IMR-90 (cell line): ENCODE data around the gene ARV1. TPM values are rescaled to one million over a fixed set of nuclear protein-coding genes. Genes with fewer than 3 reads are reported as not detected.

Source experiments
- ATAC-seq: fragments of 200-7000 bp; cut with Tn5 transposase; 2 replicates; pipeline ENCODE4 v1.9.1; 2020; ENCODE audit warnings: low read depth, mild to moderate bottlenecking, moderate library complexity
- BruUV-seq: library from RNA; stranded (reverse); fragments of 400-500 nt; replicated peaks from 2 replicates; lab custom pipeline; 2021; lab: Mats Ljungman, UMichigan
- CTCF ChIA-PET: fragments of 300-600 bp; formaldehyde crosslinking; extraction: SDS; loops from one replicate; lab custom pipeline; 2021; ENCODE audit warnings: antibody characterized with exemption; lab: Yijun Ruan, JAX
- POLR2A ChIA-PET: fragments of 300-600 bp; sonication (Branson Sonifier 250); formaldehyde crosslinking; loops from one replicate; lab custom pipeline; 2022; ENCODE audit warnings: antibody characterized with exemption; ENCODE audit not compliant: unreplicated experiment; lab: Charles Lee
- DNase-seq: peaks from one replicate; pipeline ENCODE4 v3.0.0; 2013
- H2AFZ ChIP-seq: replicated peaks from 2 replicates; pipeline ENCODE3; 2013; ENCODE audit warnings: low read length, mild to moderate bottlenecking; ENCODE audit not compliant: poor library complexity
- H2AK5ac ChIP-seq: 2 replicates; pipeline ENCODE4 v1.6.1; 2013; ENCODE audit warnings: low read depth, low read length, inconsistent platforms
- H2AK9ac ChIP-seq: replicated peaks from 2 replicates; pipeline ENCODE3; 2013; ENCODE audit warnings: mild to moderate bottlenecking, low read depth, low read length, moderate library complexity; ENCODE audit not compliant: poor library complexity
- H2BK120ac ChIP-seq: 2 replicates; pipeline ENCODE4 v1.6.1; 2013; ENCODE audit warnings: low read depth, low read length, inconsistent platforms
- H2BK15ac ChIP-seq: 3 replicates; pipeline ENCODE4 v1.6.1; 2013; ENCODE audit warnings: low read depth, low read length, inconsistent platforms
- H2BK20ac ChIP-seq: 2 replicates; pipeline ENCODE4 v1.6.1; 2013; ENCODE audit warnings: low read depth, mild to moderate bottlenecking, inconsistent platforms, low read length, moderate library complexity
- H2BK5ac ChIP-seq: 2 replicates; pipeline ENCODE4 v1.6.1; 2013; ENCODE audit warnings: mild to moderate bottlenecking, low read depth, low read length, inconsistent platforms; ENCODE audit not compliant: poor library complexity, severe bottlenecking
- H3K14ac ChIP-seq: replicated peaks from 2 replicates; pipeline ENCODE4 v1.6.1; 2013; ENCODE audit warnings: low read depth, low read length, inconsistent platforms
- H3K18ac ChIP-seq: 2 replicates; pipeline ENCODE4 v1.6.1; 2013; ENCODE audit warnings: low read depth, low read length, control low read depth
- H3K23ac ChIP-seq: 2 replicates; pipeline ENCODE4 v1.6.1; 2013; ENCODE audit warnings: low read depth, low read length, inconsistent platforms
- H3K27ac ChIP-seq: 2 replicates; pipeline ENCODE4 v1.5.1; 2013; ENCODE audit warnings: mild to moderate bottlenecking, control low read depth, low read length; ENCODE audit not compliant: insufficient read depth
- H3K27me3 ChIP-seq: 2 replicates; pipeline ENCODE4 v1.6.1; 2013; ENCODE audit warnings: low read length; ENCODE audit not compliant: control insufficient read depth, insufficient read depth
- H3K36me3 ChIP-seq: 2 replicates; pipeline ENCODE4 v1.6.1; 2013; ENCODE audit warnings: low read length, mixed read lengths; ENCODE audit not compliant: control insufficient read depth, insufficient read depth
- H3K4ac ChIP-seq: 2 replicates; pipeline ENCODE4 v1.6.1; 2013; ENCODE audit warnings: low read depth, low read length, inconsistent platforms
- H3K4me1 ChIP-seq: 2 replicates; pipeline ENCODE4 v1.6.1; 2013; ENCODE audit warnings: low read length, mixed read lengths; ENCODE audit not compliant: control insufficient read depth, insufficient read depth
- H3K4me2 ChIP-seq: 2 replicates; pipeline ENCODE4 v1.6.1; 2013; ENCODE audit warnings: low read depth, mild to moderate bottlenecking, control low read depth, low read length, moderate library complexity
- H3K4me3 ChIP-seq: 2 replicates; pipeline ENCODE4 v1.5.1; 2013; ENCODE audit warnings: low read depth, mild to moderate bottlenecking, control low read depth, low read length, moderate library complexity; ENCODE audit not compliant: insufficient read depth
- H3K56ac ChIP-seq: 2 replicates; pipeline ENCODE4 v1.6.1; 2013; ENCODE audit warnings: low read length, inconsistent platforms; ENCODE audit not compliant: insufficient read depth; ENCODE audit errors: extremely low read depth
- H3K79me1 ChIP-seq, 2 experiments: 2 replicates each; pipeline ENCODE4 v1.6.1; 2013; ENCODE audit warnings: low read length in 2 of 2, inconsistent platforms in 1 of 2, low read depth in 1 of 2
- H3K9ac ChIP-seq: 2 replicates; pipeline ENCODE4 v1.6.1; 2013; ENCODE audit warnings: low read depth, low read length, control low read depth
- H3K9me1 ChIP-seq: 2 replicates; pipeline ENCODE4 v1.6.1; 2013; ENCODE audit warnings: low read length, inconsistent platforms; ENCODE audit not compliant: insufficient read depth
- H3K9me3 ChIP-seq: 2 replicates; pipeline ENCODE4 v1.6.1; 2013; ENCODE audit warnings: low read length; ENCODE audit not compliant: control insufficient read depth, insufficient read depth
- H4K20me1 ChIP-seq: 2 replicates; pipeline ENCODE4 v1.6.1; 2013; ENCODE audit warnings: low read length, inconsistent platforms; ENCODE audit not compliant: insufficient read depth
- H4K5ac ChIP-seq: 2 replicates; pipeline ENCODE4 v1.6.1; 2013; ENCODE audit warnings: mild to moderate bottlenecking, low read depth, low read length, control low read depth
- H4K8ac ChIP-seq, 2 experiments: 2 replicates each; pipeline ENCODE4 v1.6.1; 2013; ENCODE audit warnings: low read depth in 2 of 2, low read length in 2 of 2, control low read depth in 1 of 2, inconsistent platforms in 1 of 2
- H4K91ac ChIP-seq: 2 replicates; pipeline ENCODE4 v1.6.1; 2013; ENCODE audit warnings: low read depth, low read length, inconsistent platforms; ENCODE audit not compliant: insufficient read depth
- BHLHE40 ChIP-seq: fragments of 150-350 bp; IDR thresholded peaks from 2 replicates; pipeline ENCODE4 v1.6.1; 2016; ENCODE audit warnings: mild to moderate bottlenecking, low read depth, low read length
- CEBPB ChIP-seq: IDR thresholded peaks from 2 replicates; pipeline ENCODE4 v1.6.1; 2012; ENCODE audit warnings: low read depth, low read length, improper control_type of control experiment
- CHD1 ChIP-seq: IDR thresholded peaks from 2 replicates; pipeline ENCODE4 v1.6.1; 2012; ENCODE audit warnings: low read depth, low read length, improper control_type of control experiment
- FOS ChIP-seq: fragments of 150-350 bp; IDR thresholded peaks from 2 replicates; pipeline ENCODE4 v1.6.1; 2016; ENCODE audit warnings: low read depth, low read length
- MAFK ChIP-seq: IDR thresholded peaks from 2 replicates; pipeline ENCODE4 v1.6.1; 2012; ENCODE audit warnings: low read depth, low read length, improper control_type of control experiment
- MAZ ChIP-seq: IDR thresholded peaks from 2 replicates; pipeline ENCODE4 v1.6.1; 2012; ENCODE audit warnings: low read depth, mild to moderate bottlenecking, low read length, improper control_type of control experiment, moderate library complexity, borderline replicate concordance
- MXI1 ChIP-seq: IDR thresholded peaks from 2 replicates; pipeline ENCODE4 v1.6.1; 2012; ENCODE audit warnings: low read depth, mild to moderate bottlenecking, low read length, moderate library complexity, borderline replicate concordance
- NFE2L2 ChIP-seq: fragments of 150-350 bp; IDR thresholded peaks from 2 replicates; pipeline ENCODE4 v1.6.1; 2016; ENCODE audit warnings: low read depth, mild to moderate bottlenecking, low read length
- POLR2A ChIP-seq: IDR thresholded peaks from 2 replicates; pipeline ENCODE4 v1.6.1; 2012; ENCODE audit warnings: mild to moderate bottlenecking, low read depth, low read length
- RAD21 ChIP-seq: IDR thresholded peaks from 2 replicates; pipeline ENCODE4 v1.6.1; 2012; ENCODE audit warnings: low read length, improper control_type of control experiment
- RFX5 ChIP-seq: IDR thresholded peaks from 2 replicates; pipeline ENCODE4 v1.8.0; 2012; ENCODE audit warnings: low read depth, mild to moderate bottlenecking, low read length, moderate library complexity
- SMC3 ChIP-seq: fragments of 150-350 bp; IDR thresholded peaks from 2 replicates; pipeline ENCODE4 v1.6.1; 2016; ENCODE audit warnings: low read depth, mild to moderate bottlenecking, antibody characterized with exemption, low read length, moderate library complexity
- WGBS, 2 experiments: methylation state at CpG; one replicate each; pipeline versions ENCODE4 v1.1.5 to v1.1.7; 2013; ENCODE audit warnings: missing lambda C conversion rate in 2 of 2; ENCODE audit not compliant: insufficient read length in 1 of 2; ENCODE audit errors: extremely low coverage in 2 of 2; 5-methylcytosine and 5-hydroxymethylcytosine counted together
- dilution Hi-C: fragments of 300-500 bp; cut with HindIII; formaldehyde crosslinking; loops from one replicate; pipeline ENCODE4 v1.14.3; 2018; ENCODE audit warnings: low sequenced_read_pairs; ENCODE audit not compliant: unreplicated experiment
- in situ Hi-C: fragments of 300-500 bp; cut with MboI; formaldehyde crosslinking; loops from 3 replicates; pipeline ENCODE4 v1.14.3; 2019; ENCODE audit warnings: low sequenced_read_pairs, inconsistent platforms, mixed read lengths
- intact Hi-C: fragments of 100-400 bp; cut with micrococcal nuclease; formaldehyde crosslinking; loops from 2 replicates; pipeline ENCODE4 v1.10.0; 2022
- polyA plus RNA-seq, 3 experiments: library from polyadenylated mRNA; depleted of rRNA; stranded (reverse); fragments of >200 nt; gene quantifications; 2 replicates each; pipeline ENCODE4 v1.2.3, GENCODE V29; 2012; ENCODE audit warnings: low replicate concordance in 1 of 3
- total RNA-seq: library from RNA; depleted of rRNA; stranded (reverse); fragments of >200 nt; gene quantifications from 2 replicates; pipeline ENCODE4 v1.2.3, GENCODE V29; 2012

Gene ARV1
- total and polyA plus RNA-seq, 2 of the 4 experiments (the other 2 are of a cell fraction) = 19.0 to 22.9 TPM

GRCh38 chr1:231041719-231042261 is 62.9 kb downstream of the ARV1 start:
- Histone ChIP-seq H3K4me3 (no peak overlapping the region), H3K79me1 (peaks cover 0 to 4% of the 10 kb centered on the region in 2 experiments; a peak in 1 of 4 replicates), H4K20me1 (no peaks in the 10 kb centered on the region), H4K8ac (no peak overlapping the region), H2AK9ac (no peak overlapping the region), H3K18ac (no peak overlapping the region), H3K27me3 (peaks cover 16% of the 10 kb centered on the region), H2AFZ (no peak overlapping the region), H3K4ac (no peak overlapping the region), H2BK5ac (no peak overlapping the region), H2BK15ac (no peak overlapping the region), H3K36me3 (no peaks in the 10 kb centered on the region), H2AK5ac (no peak overlapping the region), H3K4me2 (no peak overlapping the region), H3K23ac (no peak overlapping the region), H3K9ac (no peak overlapping the region), H2BK20ac (no peak overlapping the region), H3K14ac (no peak overlapping the region), H3K9me3 (peaks cover 9% of the 10 kb centered on the region), H3K9me1 (no peaks in the 10 kb centered on the region), H4K5ac (no peak overlapping the region), H3K4me1 (peaks cover 7% of the 10 kb centered on the region; the same call in 1 of the 2 replicates), H3K27ac (no peak overlapping the region), H2BK120ac (no peak overlapping the region), H3K56ac (no peak overlapping the region), H4K91ac (no peak overlapping the region)
- DNase-seq (no peak), ATAC-seq (no peak)
- intact Hi-C loops = loop anchor here (5.0 kb wide), 1 partner anchor 174 kb away; the partner anchor contains the start of gene C1orf198
- dilution Hi-C loops = no loop called here
- POLR2A ChIA-PET = interaction anchor here (1.1 kb wide), 1 partner anchor 12 kb away, joined by 3 read pairs; no protein-coding TSS in a partner anchor
- no peak for TF ChIP-seq RFX5
- TF ChIP-seq NFE2L2 = no peak
- TF ChIP-seq MXI1 = no peak
- TF ChIP-seq FOS = no peak
- no peak for TF ChIP-seq MAZ
- no peak for TF ChIP-seq CEBPB
- TF ChIP-seq BHLHE40 = no peak
- TF ChIP-seq POLR2A = no peak
- TF ChIP-seq CHD1 = no peak
- no peak for TF ChIP-seq MAFK
- no peak for TF ChIP-seq SMC3
- no peak for TF ChIP-seq RAD21
- CTCF ChIA-PET = no interaction called here
- no TSS peak for BruUV-seq
- in situ Hi-C loops = no loop called here
- WGBS, 2 experiments = no CpG with 5 or more reads among the region's 9 CpGs
